ENCODE measurements around the gene COL5A1.

COL5A1 gene

GRCh38 chr9:134757216-134757975, 115.8 kb downstream of the COL5A1 start:
- Histone ChIP-seq H3K36me3 (no peaks in the 10 kb centered on the region), H3K27ac (no peak overlapping the region), H3K4me1 (ENCODE audit: control insufficient read depth in 1 of 2, insufficient read depth in 1 of 2, low read depth in 1 of 2, low read length in 1 of 2) (no peaks in the 10 kb centered on the region), H3K27me3 (no peaks in the 10 kb centered on the region), H3K9me3 (no peaks in the 10 kb centered on the region), H3K4me3 (ENCODE audit: low read depth in 1 of 2, low read length in 1 of 2) (no peak overlapping the region)
- TF ChIP-seq CTCF (IDR thresholded peaks at IDR 0.05): no peak

- no peak for TF ChIP-seq CTCF (IDR thresholded peaks at IDR 0.05)
- H3K36me3 ChIP-seq: no peaks in the 10 kb centered on the region
Measured at GRCh38 chr9:134758949-134759607, 117.5 kb downstream of the COL5A1 start.

GRCh38 chr9:134759913-134760312, 118.3 kb downstream of the COL5A1 start:
- Histone ChIP-seq H3K36me3 (no peaks in the 10 kb centered on the region), H3K4me1 (ENCODE audit: control insufficient read depth in 1 of 2, insufficient read depth in 1 of 2, low read depth in 1 of 2, low read length in 1 of 2) (no peaks in the 10 kb centered on the region), H3K27me3 (peaks cover under 1% of the 10 kb centered on the region), H3K9me3 (no peaks in the 10 kb centered on the region), H3K4me3 (ENCODE audit: low read depth in 1 of 2, low read length in 1 of 2) (no peak overlapping the region), H3K27ac (no peak overlapping the region)
- no peak for TF ChIP-seq CTCF (IDR thresholded peaks at IDR 0.05)

More at GRCh38 chr9:134758949-134759607, 117.5 kb downstream of the COL5A1 start:
- no peak overlapping the region for H3K4me3 ChIP-seq (ENCODE audit: low read depth in 1 of 2, low read length in 1 of 2)
- H3K27ac ChIP-seq: no peak overlapping the region
- no peaks in the 10 kb centered on the region for H3K27me3 ChIP-seq
- no peaks in the 10 kb centered on the region for H3K9me3 ChIP-seq
- H3K4me1 ChIP-seq (ENCODE audit: control insufficient read depth in 1 of 2, insufficient read depth in 1 of 2, low read depth in 1 of 2, low read length in 1 of 2): no peaks in the 10 kb centered on the region

- H3K4me3 ChIP-seq (ENCODE audit: low read depth in 1 of 2, low read length in 1 of 2): no peak overlapping the region
- TF ChIP-seq CTCF (IDR thresholded peaks at IDR 0.05): no peak
- no peaks in the 10 kb centered on the region for H3K9me3 ChIP-seq
- peaks cover 10% of the 10 kb centered on the region for H3K27me3 ChIP-seq
- no peaks in the 10 kb centered on the region for H3K4me1 ChIP-seq (ENCODE audit: control insufficient read depth in 1 of 2, insufficient read depth in 1 of 2, low read depth in 1 of 2, low read length in 1 of 2)
- H3K27ac ChIP-seq: no peak overlapping the region
- no peaks in the 10 kb centered on the region for H3K36me3 ChIP-seq
Measured at GRCh38 chr9:134760750-134761420, 119.3 kb downstream of the COL5A1 start.

GRCh38 chr9:134764473-134765269, 123.1 kb downstream of the COL5A1 start:
- H3K9me3 ChIP-seq: no peaks in the 10 kb centered on the region
- no peaks in the 10 kb centered on the region for H3K36me3 ChIP-seq
- no peaks in the 10 kb centered on the region for H3K4me1 ChIP-seq (ENCODE audit: control insufficient read depth in 1 of 2, insufficient read depth in 1 of 2, low read depth in 1 of 2, low read length in 1 of 2)
- TF ChIP-seq CTCF (IDR thresholded peaks at IDR 0.05): no peak
- no peak overlapping the region for H3K27ac ChIP-seq
- peaks cover 48% of the 10 kb centered on the region for H3K27me3 ChIP-seq
- H3K4me3 ChIP-seq (ENCODE audit: low read depth in 1 of 2, low read length in 1 of 2): no peak overlapping the region

Data from neutrophil (primary cell).